Gastrocnemius medialis (tissue), 4 donors: ENCODE data around the gene TCP10L.
"Not testable (repeated sequence)": the region's sequence is repeated elsewhere in the genome, so short reads cannot be mapped to it uniquely, and the experiment has no call there.

Source experiments
- CTCF ChIP-seq, 5 experiments: fragments of 450-650 bp in 3 of 5; fragments of 200-600 bp in 2 of 5; sonication (generic) in 2 of 5; IDR thresholded peaks in 4 of 5; conservative IDR thresholded peaks in 1 of 5; 1 replicate in 4 of 5; 2 replicates in 1 of 5; pipeline ENCODE4 v1.5.1; 2016 to 2019; ENCODE audit warnings: antibody characterized with exemption in 5 of 5, mild to moderate bottlenecking in 3 of 5, moderate library complexity in 3 of 5
- POLR2A ChIP-seq, 2 donors: fragments of 450-650 bp; IDR thresholded peaks; one replicate each; pipeline ENCODE4 v1.6.1; 2017; ENCODE audit warnings: antibody characterized with exemption in 2 of 2, mild to moderate bottlenecking in 2 of 2, moderate library complexity in 2 of 2

DNA sequence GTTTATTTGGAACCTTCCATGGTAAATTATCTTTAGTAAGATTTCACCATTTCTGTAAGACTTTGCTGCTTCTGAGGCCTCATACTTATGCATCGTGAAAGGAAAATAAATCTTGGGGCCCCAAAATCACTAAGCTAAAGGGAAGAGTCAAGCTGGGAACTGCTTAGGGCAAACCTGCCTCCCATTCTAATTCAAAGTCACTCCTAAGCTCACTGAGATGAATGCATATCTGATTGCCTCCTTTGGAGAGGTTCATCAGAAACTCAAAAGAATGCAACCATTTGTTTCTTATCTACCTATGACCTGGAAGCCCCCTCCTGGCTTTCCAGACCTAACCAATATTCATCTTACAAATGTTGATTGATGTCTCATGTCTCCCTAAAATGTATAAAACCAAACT is 23.8 kb downstream of the TCP10L start:
- not testable (repeated sequence) for TF ChIP-seq POLR2A (IDR thresholded peaks at IDR 0.05); CTCF (IDR thresholded peaks at IDR 0.05 in 4 of 5, conservative IDR thresholded peaks at IDR 0.05 in 1 of 5)
